Vagina (tissue), 2 donors: ENCODE results near the gene ABHD16B.

Source experiments
- CTCF ChIP-seq, 3 experiments: fragments of 450-650 bp in 2 of 3; fragments of 200-600 bp in 1 of 3; sonication (generic) in 1 of 3; IDR thresholded peaks; one replicate each; pipeline ENCODE4 v1.5.1; 2017 to 2019; ENCODE audit warnings: antibody characterized with exemption in 3 of 3, mild to moderate bottlenecking in 2 of 3, moderate library complexity in 2 of 3
- POLR2A ChIP-seq, 2 donors: fragments of 450-650 bp; IDR thresholded peaks; one replicate each; pipeline ENCODE4 v1.6.1; 2017; ENCODE audit warnings: antibody characterized with exemption in 2 of 2, mild to moderate bottlenecking in 2 of 2, moderate library complexity in 2 of 2
- POLR2AphosphoS5 ChIP-seq, 2 donors: sonication (generic); formaldehyde crosslinking; IDR thresholded peaks; one replicate each; pipeline ENCODE4 v1.9.0; 2017; ENCODE audit warnings: antibody characterized with exemption in 2 of 2, mild to moderate bottlenecking in 2 of 2, low read depth in 1 of 2; ENCODE audit not compliant: insufficient read depth in 1 of 2

DNA sequence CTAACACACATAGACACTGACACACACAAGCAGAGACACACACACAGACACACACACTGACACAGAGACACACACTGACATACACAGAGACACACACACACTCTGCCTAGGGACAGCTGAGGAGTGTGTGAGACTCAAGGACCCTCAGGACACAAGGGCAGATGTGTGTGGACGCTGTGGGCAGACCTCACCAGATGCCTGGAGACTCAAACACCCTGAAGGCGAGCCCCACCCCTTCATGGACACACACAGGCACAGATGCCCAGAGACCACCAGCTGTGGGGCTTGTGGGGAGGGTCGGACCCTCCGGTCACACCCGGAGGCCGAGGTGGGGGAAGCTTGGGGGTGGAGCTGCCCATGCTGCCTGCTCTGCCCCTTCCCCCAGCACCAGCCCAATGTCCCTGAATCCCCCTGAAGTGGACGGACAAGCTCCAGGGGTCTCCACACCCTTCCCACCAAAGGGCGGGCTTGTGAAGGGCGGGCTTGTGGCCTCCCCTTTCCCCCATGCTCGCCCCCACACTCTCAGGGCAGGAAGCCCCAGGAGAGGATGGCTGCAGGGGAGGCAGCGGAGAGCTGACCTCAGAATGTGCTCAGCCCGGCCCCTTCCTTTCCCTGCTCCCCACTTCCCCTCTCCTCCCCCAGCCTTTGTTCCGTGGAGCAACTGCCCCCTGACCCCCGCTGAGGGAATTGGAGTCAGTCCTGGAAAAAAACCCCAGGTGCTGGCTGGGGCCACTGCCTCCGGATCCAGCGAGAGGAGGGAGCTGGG, 13.9 kb upstream of the ABHD16B start:
- no peak for TF ChIP-seq CTCF (IDR thresholded peaks at IDR 0.05)
- no peak for TF ChIP-seq POLR2A (IDR thresholded peaks at IDR 0.05)
- peak in 1 of 2 donors; percentile 29 for TF ChIP-seq POLR2AphosphoS5 (IDR thresholded peaks at IDR 0.05; ENCODE audit: insufficient read depth in 1 of 2, low read depth in 1 of 2)
